ENCODE results near the gene ZFYVE28. TPM values are rescaled to one million over a fixed set of nuclear protein-coding genes. Genes with fewer than 3 reads are reported as not detected.

ZFYVE28 gene
- total RNA-seq, 5 donors from 2014 or later (not counting 1 experiment from before 2014, with no cell fraction given) = 33.4 to 56.2 (median 45.4) TPM

- ATAC-seq (replicated peaks in 1 of 4) (no peak), DNase-seq (no peak)
- Mint-ChIP-seq H3K27me3 (no peaks in the 10 kb centered on the region), H3K36me3 (peaks cover 18% of the 10 kb centered on the region), H3K27ac (no peak overlapping the region), H3K9me3 (peaks cover 0 to 4% (median 3%) of the 10 kb centered on the region in 3 donors), H3K4me3 (no peak overlapping the region), H3K4me1 (peaks cover 2 to 10% (median 8%) of the 10 kb centered on the region in 3 donors)
- H3K4me1 ChIP-seq (ENCODE audit: control insufficient read depth in 1 of 2, extremely low read depth in 1 of 2, insufficient read depth in 2 of 2, low read length in 2 of 2) = no peaks in the 10 kb centered on the region
- no peaks in the 10 kb centered on the region for H3K9me3 ChIP-seq
- H3K36me3 ChIP-seq (ENCODE audit: control insufficient read depth in 2 of 2, extremely low read depth in 1 of 2, insufficient read depth in 1 of 2, low read length in 1 of 2) = no peaks in the 10 kb centered on the region
- CTCF ChIA-PET = interaction anchor here in 1 of 2 donors (0.6 kb wide), 1 partner anchor 1155 kb away, joined by 4 read pairs; no protein-coding TSS in a partner anchor
- POLR2A ChIA-PET = no interaction called here
- H3K4me3 ChIP-seq (ENCODE audit: control insufficient read depth in 1 of 2, extremely low read depth in 1 of 2, low read length in 1 of 2) = no peak overlapping the region
- no peak overlapping the region for H3K27ac ChIP-seq (ENCODE audit: low read length)
- no peaks in the 10 kb centered on the region for H3K27me3 ChIP-seq (replicated peaks in 1 of 2; ENCODE audit: control insufficient read depth in 2 of 2, extremely low read depth in 1 of 2, insufficient read depth in 2 of 2, low read length in 1 of 2)
- WGBS (ENCODE audit: insufficient coverage) = 91% methylated on average over 11 of the region's 14 CpGs
Measured at GRCh38 chr4:2377241-2377640, 41.2 kb downstream of the ZFYVE28 start.

- peaks cover 13% of the 10 kb centered on the region for H3K36me3 Mint-ChIP-seq
- H3K4me1 ChIP-seq (ENCODE audit: control insufficient read depth in 1 of 2, extremely low read depth in 1 of 2, insufficient read depth in 2 of 2, low read length in 2 of 2) = no peaks in the 10 kb centered on the region
- no peaks in the 10 kb centered on the region for H3K9me3 Mint-ChIP-seq
- 83% methylated on average over 1 of the region's 10 CpGs for WGBS (ENCODE audit: insufficient coverage)
- DNase-seq (no peak), ATAC-seq (replicated peaks in 1 of 4) (no peak)
- H3K4me3 ChIP-seq (ENCODE audit: control insufficient read depth in 1 of 2, extremely low read depth in 1 of 2, low read length in 1 of 2) = no peak overlapping the region
- no peak overlapping the region for H3K27ac ChIP-seq (ENCODE audit: low read length)
- H3K9me3 ChIP-seq = no peaks in the 10 kb centered on the region
- POLR2A ChIA-PET = no interaction called here
- H3K27me3 Mint-ChIP-seq = no peaks in the 10 kb centered on the region
- no peak overlapping the region for H3K4me3 Mint-ChIP-seq
- H3K36me3 ChIP-seq (ENCODE audit: control insufficient read depth in 2 of 2, extremely low read depth in 1 of 2, insufficient read depth in 1 of 2, low read length in 1 of 2) = no peaks in the 10 kb centered on the region
- H3K4me1 Mint-ChIP-seq = peaks cover 2 to 8% (median 6%) of the 10 kb centered on the region in 3 donors
- H3K27me3 ChIP-seq (replicated peaks in 1 of 2; ENCODE audit: control insufficient read depth in 2 of 2, extremely low read depth in 1 of 2, insufficient read depth in 2 of 2, low read length in 1 of 2) = no peaks in the 10 kb centered on the region
- CTCF ChIA-PET = interaction anchor here in 1 of 2 donors (0.6 kb wide), 1 partner anchor 46 kb away, joined by 3 read pairs; no protein-coding TSS in a partner anchor
- H3K27ac Mint-ChIP-seq = no peak overlapping the region
Measured at GRCh38 chr4:2375427-2375826, 43.0 kb downstream of the ZFYVE28 start.

GRCh38 chr4:2373532-2373931 lies 44.9 kb downstream of the ZFYVE28 start:
- Mint-ChIP-seq H3K4me3 (no peak overlapping the region), H3K27ac (no peak overlapping the region)
- ATAC-seq (replicated peaks in 1 of 4) = no peak

GRCh38 chr4:2372488-2373030 lies 45.9 kb downstream of the ZFYVE28 start:
- Mint-ChIP-seq H3K4me3 (no peak overlapping the region), H3K27ac (no peak overlapping the region), H3K36me3 (peaks cover 25% of the 10 kb centered on the region), H3K4me1 (peaks cover 0 to 5% (median 3%) of the 10 kb centered on the region in 3 donors), H3K9me3 (peaks cover 0 to 5% (median 4%) of the 10 kb centered on the region in 3 donors), H3K27me3 (no peaks in the 10 kb centered on the region)
- Histone ChIP-seq H3K4me1 (ENCODE audit: control insufficient read depth in 1 of 2, extremely low read depth in 1 of 2, insufficient read depth in 2 of 2, low read length in 2 of 2) (no peaks in the 10 kb centered on the region), H3K9me3 (no peaks in the 10 kb centered on the region), H3K27me3 (replicated peaks in 1 of 2; ENCODE audit: control insufficient read depth in 2 of 2, extremely low read depth in 1 of 2, insufficient read depth in 2 of 2, low read length in 1 of 2) (no peaks in the 10 kb centered on the region), H3K27ac (ENCODE audit: low read length) (no peak overlapping the region), H3K36me3 (ENCODE audit: control insufficient read depth in 2 of 2, extremely low read depth in 1 of 2, insufficient read depth in 1 of 2, low read length in 1 of 2) (no peaks in the 10 kb centered on the region), H3K4me3 (ENCODE audit: control insufficient read depth in 1 of 2, extremely low read depth in 1 of 2, low read length in 1 of 2) (no peak overlapping the region)
- DNase-seq (no peak), ATAC-seq (replicated peaks in 1 of 4) (no peak)
- POLR2A ChIA-PET = no interaction called here
- 81% methylated on average over 10 of the region's 14 CpGs for WGBS (ENCODE audit: insufficient coverage)
- CTCF ChIA-PET = no interaction called here

More at GRCh38 chr4:2373532-2373931, 44.9 kb downstream of the ZFYVE28 start:
- CTCF ChIA-PET = no interaction called here
- POLR2A ChIA-PET = no interaction called here
- peaks cover 0 to 8% (median 5%) of the 10 kb centered on the region in 3 donors for H3K4me1 Mint-ChIP-seq
- Histone ChIP-seq H3K36me3 (ENCODE audit: control insufficient read depth in 2 of 2, extremely low read depth in 1 of 2, insufficient read depth in 1 of 2, low read length in 1 of 2) (no peaks in the 10 kb centered on the region), H3K27ac (ENCODE audit: low read length) (no peak overlapping the region), H3K27me3 (replicated peaks in 1 of 2; ENCODE audit: control insufficient read depth in 2 of 2, extremely low read depth in 1 of 2, insufficient read depth in 2 of 2, low read length in 1 of 2) (no peaks in the 10 kb centered on the region), H3K9me3 (no peaks in the 10 kb centered on the region), H3K4me1 (ENCODE audit: control insufficient read depth in 1 of 2, extremely low read depth in 1 of 2, insufficient read depth in 2 of 2, low read length in 2 of 2) (no peaks in the 10 kb centered on the region), H3K4me3 (ENCODE audit: control insufficient read depth in 1 of 2, extremely low read depth in 1 of 2, low read length in 1 of 2) (no peak overlapping the region)
- H3K27me3 Mint-ChIP-seq = no peaks in the 10 kb centered on the region
- peaks cover 0 to 5% (median 4%) of the 10 kb centered on the region in 3 donors for H3K9me3 Mint-ChIP-seq
- DNase-seq = no peak
- WGBS (ENCODE audit: insufficient coverage) = 100% methylated on average over 6 of the region's 7 CpGs
- peaks cover 25% of the 10 kb centered on the region for H3K36me3 Mint-ChIP-seq

GRCh38 chr4:2371765-2372487 lies 46.5 kb downstream of the ZFYVE28 start:
- WGBS (ENCODE audit: insufficient coverage) = 85% methylated on average over 21 of the region's 27 CpGs
- Histone ChIP-seq H3K27me3 (replicated peaks in 1 of 2; ENCODE audit: control insufficient read depth in 2 of 2, extremely low read depth in 1 of 2, insufficient read depth in 2 of 2, low read length in 1 of 2) (no peaks in the 10 kb centered on the region), H3K36me3 (ENCODE audit: control insufficient read depth in 2 of 2, extremely low read depth in 1 of 2, insufficient read depth in 1 of 2, low read length in 1 of 2) (no peaks in the 10 kb centered on the region), H3K9me3 (no peaks in the 10 kb centered on the region), H3K4me3 (ENCODE audit: control insufficient read depth in 1 of 2, extremely low read depth in 1 of 2, low read length in 1 of 2) (no peak overlapping the region), H3K4me1 (ENCODE audit: control insufficient read depth in 1 of 2, extremely low read depth in 1 of 2, insufficient read depth in 2 of 2, low read length in 2 of 2) (no peaks in the 10 kb centered on the region), H3K27ac (ENCODE audit: low read length) (no peak overlapping the region)
- Mint-ChIP-seq H3K27ac (no peak overlapping the region), H3K4me1 (peaks cover 0 to 3% (median 0%) of the 10 kb centered on the region in 3 donors), H3K36me3 (peaks cover 25% of the 10 kb centered on the region), H3K4me3 (no peak overlapping the region), H3K27me3 (no peaks in the 10 kb centered on the region), H3K9me3 (peaks cover 0 to 5% (median 4%) of the 10 kb centered on the region in 3 donors)
- POLR2A ChIA-PET = no interaction called here
- CTCF ChIA-PET = no interaction called here
- DNase-seq (no peak), ATAC-seq (replicated peaks in 1 of 4) (no peak)

- peaks cover 25% of the 10 kb centered on the region for H3K36me3 Mint-ChIP-seq
- DNase-seq = no peak
- peaks cover 0 to 5% (median 4%) of the 10 kb centered on the region in 3 donors for H3K9me3 Mint-ChIP-seq
- H3K36me3 ChIP-seq (ENCODE audit: control insufficient read depth in 2 of 2, extremely low read depth in 1 of 2, insufficient read depth in 1 of 2, low read length in 1 of 2) = no peaks in the 10 kb centered on the region
- WGBS (ENCODE audit: insufficient coverage) = 81% methylated on average over 20 of the region's 26 CpGs
- H3K9me3 ChIP-seq = no peaks in the 10 kb centered on the region
- H3K27ac ChIP-seq (ENCODE audit: low read length) = no peak overlapping the region
- no peaks in the 10 kb centered on the region for H3K27me3 ChIP-seq (replicated peaks in 1 of 2; ENCODE audit: control insufficient read depth in 2 of 2, extremely low read depth in 1 of 2, insufficient read depth in 2 of 2, low read length in 1 of 2)
- peaks cover 0 to 3% (median 0%) of the 10 kb centered on the region in 3 donors for H3K4me1 Mint-ChIP-seq
- no peak overlapping the region for H3K4me3 Mint-ChIP-seq
- no peaks in the 10 kb centered on the region for H3K27me3 Mint-ChIP-seq
- ATAC-seq (replicated peaks in 1 of 4) = no peak
- no peak overlapping the region for H3K27ac Mint-ChIP-seq
- no peaks in the 10 kb centered on the region for H3K4me1 ChIP-seq (ENCODE audit: control insufficient read depth in 1 of 2, extremely low read depth in 1 of 2, insufficient read depth in 2 of 2, low read length in 2 of 2)
- ChIA-PET CTCF (no interaction called here), POLR2A (no interaction called here)
- H3K4me3 ChIP-seq (ENCODE audit: control insufficient read depth in 1 of 2, extremely low read depth in 1 of 2, low read length in 1 of 2) = no peak overlapping the region
Measured at GRCh38 chr4:2370597-2371320, 47.7 kb downstream of the ZFYVE28 start.
